Liver (tissue), 9 donors: Measurements from ENCODE around the gene SOHLH1. TPM values are rescaled to one million over a fixed set of nuclear protein-coding genes. Genes with fewer than 3 reads are reported as not detected.

Experiments used
- DNase-seq: peaks from one replicate; pipeline ENCODE4 v3.0.0-alpha.2; 2017; ENCODE audit warnings: low spot score
- H3K27ac ChIP-seq, 2 donors: one replicate each; pipeline ENCODE4 v1.7.0; 2013; ENCODE audit warnings: inconsistent platforms in 2 of 2, low read length in 2 of 2, control low read depth in 1 of 2, low read depth in 1 of 2, mild to moderate bottlenecking in 1 of 2
- H3K27me3 ChIP-seq, 4 donors: one replicate each; pipeline versions ENCODE4 v1.6.1 to v1.7.0; 2013; ENCODE audit warnings: low read length in 3 of 4, inconsistent platforms in 1 of 4, mild to moderate bottlenecking in 1 of 4, moderate library complexity in 1 of 4; ENCODE audit not compliant: control insufficient read depth in 4 of 4, insufficient read depth in 4 of 4
- H3K36me3 ChIP-seq, 4 donors: one replicate each; pipeline versions ENCODE4 v1.6.1 to v1.7.0; 2013; ENCODE audit warnings: low read length in 3 of 4, mild to moderate bottlenecking in 3 of 4, low read depth in 1 of 4, moderate library complexity in 1 of 4; ENCODE audit not compliant: control insufficient read depth in 4 of 4, insufficient read depth in 3 of 4
- H3K4me1 ChIP-seq, 4 donors: one replicate each; pipeline versions ENCODE4 v1.6.1 to v1.7.0; 2013; ENCODE audit warnings: low read length in 3 of 4, mild to moderate bottlenecking in 3 of 4, moderate library complexity in 1 of 4; ENCODE audit not compliant: control insufficient read depth in 4 of 4, insufficient read depth in 4 of 4
- H3K4me3 ChIP-seq, 3 donors: one replicate each; pipeline versions ENCODE4 v1.6.1 to v1.7.0; 2013; ENCODE audit warnings: low read length in 3 of 3, control low read depth in 1 of 3, low read depth in 1 of 3, mild to moderate bottlenecking in 1 of 3
- H3K9ac ChIP-seq, 2 donors: one replicate each; pipeline ENCODE4 v1.7.0; 2013; ENCODE audit warnings: low read length in 2 of 2, mild to moderate bottlenecking in 2 of 2, moderate library complexity in 2 of 2, control low read depth in 1 of 2, low read depth in 1 of 2
- H3K9me3 ChIP-seq, 4 donors: one replicate each; pipeline versions ENCODE4 v1.6.1 to v1.7.0; 2013; ENCODE audit warnings: low read length in 3 of 4; ENCODE audit not compliant: control insufficient read depth in 4 of 4
- EGR1 ChIP-seq, 2 donors: IDR thresholded peaks; 2 replicates each; pipeline ENCODE4 v1.6.1; 2016 to 2018; ENCODE audit warnings: antibody characterized with exemption in 2 of 2, low read depth in 2 of 2
- FOXA1 ChIP-seq: IDR thresholded peaks from 2 replicates; pipeline ENCODE4 v1.6.1; 2016; ENCODE audit warnings: antibody characterized with exemption
- GABPA ChIP-seq, 2 donors: IDR thresholded peaks in 1 of 2; conservative IDR thresholded peaks in 1 of 2; 2 replicates each; pipeline ENCODE4 v1.6.1; 2016; ENCODE audit warnings: antibody characterized with exemption in 2 of 2, mild to moderate bottlenecking in 1 of 2, moderate library complexity in 1 of 2
- HNF4A ChIP-seq, 2 donors: conservative IDR thresholded peaks; 2 replicates each; pipeline ENCODE4 v1.6.1; 2016; ENCODE audit warnings: antibody characterized with exemption in 2 of 2, mild to moderate bottlenecking in 2 of 2
- HNF4G ChIP-seq: IDR thresholded peaks from 2 replicates; pipeline ENCODE4 v1.6.1; 2016; ENCODE audit warnings: antibody characterized with exemption
- JUND ChIP-seq, 2 donors: IDR thresholded peaks; 2 replicates each; pipeline ENCODE4 v1.6.1; 2016; ENCODE audit warnings: antibody characterized with exemption in 2 of 2
- NR2F2 ChIP-seq: IDR thresholded peaks from 2 replicates; pipeline ENCODE4 v1.6.1; 2016; ENCODE audit warnings: antibody characterized with exemption
- RAD21 ChIP-seq, 2 donors: IDR thresholded peaks; 2 replicates each; pipeline ENCODE4 v1.6.1; 2016; ENCODE audit warnings: antibody characterized with exemption in 2 of 2, mild to moderate bottlenecking in 2 of 2
- RXRA ChIP-seq, 2 donors: IDR thresholded peaks; 2 replicates each; pipeline ENCODE4 v1.6.1; 2017 to 2018; ENCODE audit warnings: antibody characterized with exemption in 2 of 2, mild to moderate bottlenecking in 1 of 2
- SP1 ChIP-seq: IDR thresholded peaks from 2 replicates; pipeline ENCODE4 v1.6.1; 2018; ENCODE audit warnings: antibody characterized with exemption, mild to moderate bottlenecking
- TAF1 ChIP-seq: conservative IDR thresholded peaks from 2 replicates; pipeline ENCODE4 v1.6.1; 2016; ENCODE audit warnings: antibody characterized with exemption, mild to moderate bottlenecking
- YY1 ChIP-seq: IDR thresholded peaks from 2 replicates; pipeline ENCODE4 v1.6.1; 2016; ENCODE audit warnings: antibody characterized with exemption, mild to moderate bottlenecking
- WGBS: extraction: QIAGEN DNeasy Blood & Tissue Kit; methylation state at CpG from one replicate; pipeline ENCODE4 v1.1.7; 2013; 5-methylcytosine and 5-hydroxymethylcytosine counted together
- polyA plus RNA-seq, 2 donors: library from polyadenylated mRNA; stranded (reverse) in 1 of 2; unstranded in 1 of 2; fragments of 200-250 nt in 1 of 2; fragments of >200 nt in 1 of 2; fragmentation: Nextera tagmentation in 1 of 2; extraction: Ambion mirVana in 1 of 2; gene quantifications; one replicate each; pipeline versions ENCODE4 v1.2.1 to v1.2.3, GENCODE V29; 2013 to 2015
- total RNA-seq, 2 donors: library from RNA; depleted of rRNA; stranded (reverse); fragments of >200 nt; gene quantifications; one replicate each; pipeline ENCODE4 v1.2.3, GENCODE V29; 2014
- TF ChIP-seq, protein P1 (sequence below): IDR thresholded peaks from 2 replicates; pipeline ENCODE4 v1.6.1; 2016; ENCODE audit warnings: antibody characterized with exemption
- TF ChIP-seq, protein P2 (sequence below): IDR thresholded peaks from 2 replicates; pipeline ENCODE4 v1.6.1; 2016; ENCODE audit warnings: antibody characterized with exemption, mild to moderate bottlenecking
- TF ChIP-seq, protein P3 (sequence below): IDR thresholded peaks from 2 replicates; pipeline ENCODE4 v1.6.1; 2016; ENCODE audit warnings: antibody characterized with exemption
- TF ChIP-seq, protein P4 (sequence below): fragments of 150-350 bp; IDR thresholded peaks from 2 replicates; pipeline ENCODE4 v1.5.1; 2017; ENCODE audit warnings: improper control_type of control experiment, low read depth, low read length; ENCODE audit not compliant: missing input control
- TF ChIP-seq, protein P5 (sequence below): IDR thresholded peaks from 2 replicates; pipeline ENCODE4 v1.6.1; 2016; ENCODE audit warnings: antibody characterized with exemption
- donor health status: healthy.
- donor health status: healthy.
- donor health status: healthy.
- donor health status: healthy.
- donor health status: healthy.

The SOHLH1 gene
- total and polyA plus RNA-seq, 4 donors, result not detected

DNA sequence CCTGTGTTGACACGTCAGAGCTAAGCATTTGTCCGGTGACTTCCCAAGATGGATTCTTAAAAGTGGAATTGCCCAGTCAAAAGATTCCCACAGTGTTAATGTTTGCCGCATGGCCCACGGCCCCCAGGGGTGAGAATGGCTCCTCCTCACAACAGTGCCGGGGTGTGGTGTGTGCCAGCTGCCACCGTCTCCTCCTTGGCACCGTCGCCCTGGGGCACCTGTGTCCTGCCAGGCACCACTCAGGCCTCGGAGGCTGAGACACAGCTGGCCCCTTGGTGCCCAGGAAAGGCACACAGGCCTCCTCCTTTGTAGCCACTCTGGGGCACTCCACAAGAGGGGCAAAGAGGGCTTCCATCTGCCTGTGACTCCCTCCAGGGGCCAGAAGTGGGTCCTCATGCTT is 7.0 kb upstream of the SOHLH1 start:
- DNase-seq, result no peak
- 81% methylated on average over 9 of the region's 9 CpGs for WGBS
- Histone ChIP-seq H3K9me3 (no peaks in the 10 kb centered on the region), H3K4me1 (peaks cover 0 to 7% (median 0%) of the 10 kb centered on the region in 4 donors), H3K36me3 (no peaks in the 10 kb centered on the region), H3K9ac (no peak overlapping the region), H3K27ac (no peak overlapping the region), H3K27me3 (peaks cover under 1 to 9% (median 2%) of the 10 kb centered on the region in 4 donors), H3K4me3 (no peak overlapping the region)
- TF ChIP-seq, protein P1, sequence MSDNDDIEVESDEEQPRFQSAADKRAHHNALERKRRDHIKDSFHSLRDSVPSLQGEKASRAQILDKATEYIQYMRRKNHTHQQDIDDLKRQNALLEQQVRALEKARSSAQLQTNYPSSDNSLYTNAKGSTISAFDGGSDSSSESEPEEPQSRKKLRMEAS, result no peak
- TF ChIP-seq, protein P2, sequence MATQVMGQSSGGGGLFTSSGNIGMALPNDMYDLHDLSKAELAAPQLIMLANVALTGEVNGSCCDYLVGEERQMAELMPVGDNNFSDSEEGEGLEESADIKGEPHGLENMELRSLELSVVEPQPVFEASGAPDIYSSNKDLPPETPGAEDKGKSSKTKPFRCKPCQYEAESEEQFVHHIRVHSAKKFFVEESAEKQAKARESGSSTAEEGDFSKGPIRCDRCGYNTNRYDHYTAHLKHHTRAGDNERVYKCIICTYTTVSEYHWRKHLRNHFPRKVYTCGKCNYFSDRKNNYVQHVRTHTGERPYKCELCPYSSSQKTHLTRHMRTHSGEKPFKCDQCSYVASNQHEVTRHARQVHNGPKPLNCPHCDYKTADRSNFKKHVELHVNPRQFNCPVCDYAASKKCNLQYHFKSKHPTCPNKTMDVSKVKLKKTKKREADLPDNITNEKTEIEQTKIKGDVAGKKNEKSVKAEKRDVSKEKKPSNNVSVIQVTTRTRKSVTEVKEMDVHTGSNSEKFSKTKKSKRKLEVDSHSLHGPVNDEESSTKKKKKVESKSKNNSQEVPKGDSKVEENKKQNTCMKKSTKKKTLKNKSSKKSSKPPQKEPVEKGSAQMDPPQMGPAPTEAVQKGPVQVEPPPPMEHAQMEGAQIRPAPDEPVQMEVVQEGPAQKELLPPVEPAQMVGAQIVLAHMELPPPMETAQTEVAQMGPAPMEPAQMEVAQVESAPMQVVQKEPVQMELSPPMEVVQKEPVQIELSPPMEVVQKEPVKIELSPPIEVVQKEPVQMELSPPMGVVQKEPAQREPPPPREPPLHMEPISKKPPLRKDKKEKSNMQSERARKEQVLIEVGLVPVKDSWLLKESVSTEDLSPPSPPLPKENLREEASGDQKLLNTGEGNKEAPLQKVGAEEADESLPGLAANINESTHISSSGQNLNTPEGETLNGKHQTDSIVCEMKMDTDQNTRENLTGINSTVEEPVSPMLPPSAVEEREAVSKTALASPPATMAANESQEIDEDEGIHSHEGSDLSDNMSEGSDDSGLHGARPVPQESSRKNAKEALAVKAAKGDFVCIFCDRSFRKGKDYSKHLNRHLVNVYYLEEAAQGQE, result no peak
- TF ChIP-seq RAD21 (IDR thresholded peaks at IDR 0.05), result no peak
- TF ChIP-seq, protein P3, sequence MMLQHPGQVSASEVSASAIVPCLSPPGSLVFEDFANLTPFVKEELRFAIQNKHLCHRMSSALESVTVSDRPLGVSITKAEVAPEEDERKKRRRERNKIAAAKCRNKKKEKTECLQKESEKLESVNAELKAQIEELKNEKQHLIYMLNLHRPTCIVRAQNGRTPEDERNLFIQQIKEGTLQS, result no peak
- no peak for TF ChIP-seq FOXA1
- no peak for TF ChIP-seq HNF4A (conservative IDR thresholded peaks at IDR 0.05)
- TF ChIP-seq JUND (IDR thresholded peaks at IDR 0.05), result no peak
- TF ChIP-seq, protein P4, sequence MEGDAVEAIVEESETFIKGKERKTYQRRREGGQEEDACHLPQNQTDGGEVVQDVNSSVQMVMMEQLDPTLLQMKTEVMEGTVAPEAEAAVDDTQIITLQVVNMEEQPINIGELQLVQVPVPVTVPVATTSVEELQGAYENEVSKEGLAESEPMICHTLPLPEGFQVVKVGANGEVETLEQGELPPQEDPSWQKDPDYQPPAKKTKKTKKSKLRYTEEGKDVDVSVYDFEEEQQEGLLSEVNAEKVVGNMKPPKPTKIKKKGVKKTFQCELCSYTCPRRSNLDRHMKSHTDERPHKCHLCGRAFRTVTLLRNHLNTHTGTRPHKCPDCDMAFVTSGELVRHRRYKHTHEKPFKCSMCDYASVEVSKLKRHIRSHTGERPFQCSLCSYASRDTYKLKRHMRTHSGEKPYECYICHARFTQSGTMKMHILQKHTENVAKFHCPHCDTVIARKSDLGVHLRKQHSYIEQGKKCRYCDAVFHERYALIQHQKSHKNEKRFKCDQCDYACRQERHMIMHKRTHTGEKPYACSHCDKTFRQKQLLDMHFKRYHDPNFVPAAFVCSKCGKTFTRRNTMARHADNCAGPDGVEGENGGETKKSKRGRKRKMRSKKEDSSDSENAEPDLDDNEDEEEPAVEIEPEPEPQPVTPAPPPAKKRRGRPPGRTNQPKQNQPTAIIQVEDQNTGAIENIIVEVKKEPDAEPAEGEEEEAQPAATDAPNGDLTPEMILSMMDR, result no peak
- no peak for TF ChIP-seq YY1
- no peak for TF ChIP-seq TAF1
- TF ChIP-seq EGR1 (IDR thresholded peaks at IDR 0.05; ENCODE audit: low read depth in 2 of 2), result no peak
- TF ChIP-seq, protein P5, sequence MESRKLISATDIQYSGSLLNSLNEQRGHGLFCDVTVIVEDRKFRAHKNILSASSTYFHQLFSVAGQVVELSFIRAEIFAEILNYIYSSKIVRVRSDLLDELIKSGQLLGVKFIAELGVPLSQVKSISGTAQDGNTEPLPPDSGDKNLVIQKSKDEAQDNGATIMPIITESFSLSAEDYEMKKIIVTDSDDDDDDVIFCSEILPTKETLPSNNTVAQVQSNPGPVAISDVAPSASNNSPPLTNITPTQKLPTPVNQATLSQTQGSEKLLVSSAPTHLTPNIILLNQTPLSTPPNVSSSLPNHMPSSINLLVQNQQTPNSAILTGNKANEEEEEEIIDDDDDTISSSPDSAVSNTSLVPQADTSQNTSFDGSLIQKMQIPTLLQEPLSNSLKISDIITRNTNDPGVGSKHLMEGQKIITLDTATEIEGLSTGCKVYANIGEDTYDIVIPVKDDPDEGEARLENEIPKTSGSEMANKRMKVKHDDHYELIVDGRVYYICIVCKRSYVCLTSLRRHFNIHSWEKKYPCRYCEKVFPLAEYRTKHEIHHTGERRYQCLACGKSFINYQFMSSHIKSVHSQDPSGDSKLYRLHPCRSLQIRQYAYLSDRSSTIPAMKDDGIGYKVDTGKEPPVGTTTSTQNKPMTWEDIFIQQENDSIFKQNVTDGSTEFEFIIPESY, result no peak
- no peak for TF ChIP-seq SP1
- TF ChIP-seq HNF4G, result no peak
- TF ChIP-seq RXRA (IDR thresholded peaks at IDR 0.05), result no peak
- TF ChIP-seq NR2F2, result no peak
- TF ChIP-seq GABPA (IDR thresholded peaks at IDR 0.05 in 1 of 2, conservative IDR thresholded peaks at IDR 0.05 in 1 of 2), result no peak

DNA sequence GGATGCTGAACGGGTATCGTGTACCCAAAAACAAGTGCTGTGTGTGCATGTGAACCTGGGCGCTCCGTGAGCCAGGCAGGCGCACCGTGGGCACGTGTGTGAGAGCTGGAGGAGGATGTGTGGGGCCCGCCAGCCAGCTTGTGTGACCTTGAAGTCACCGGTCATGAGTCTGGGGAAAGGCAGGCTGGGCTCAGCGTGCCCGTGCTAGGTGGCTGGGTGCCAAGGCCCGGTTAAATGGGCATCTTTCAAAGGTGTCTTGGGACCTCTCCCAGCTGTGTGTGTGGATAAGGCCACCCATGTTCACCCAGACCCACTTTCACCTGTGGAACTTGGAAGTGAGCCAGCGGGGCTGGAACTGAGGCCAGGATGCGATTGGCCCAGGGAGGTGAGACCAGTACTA is 6.1 kb upstream of the SOHLH1 start:
- TF ChIP-seq NR2F2, result no peak
- no peaks in the 10 kb centered on the region for H3K9me3 ChIP-seq
- H3K9ac ChIP-seq, result no peak overlapping the region
- peaks cover 0 to 7% (median 0%) of the 10 kb centered on the region in 4 donors for H3K4me1 ChIP-seq
- H3K27me3 ChIP-seq, result peaks cover 2 to 9% (median 3%) of the 10 kb centered on the region in 4 donors
- no peak for DNase-seq
- WGBS, result 69% methylated on average over 14 of the region's 14 CpGs
- no peak overlapping the region for H3K27ac ChIP-seq
- H3K36me3 ChIP-seq, result no peaks in the 10 kb centered on the region
- H3K4me3 ChIP-seq, result no peak overlapping the region
